ENCODE measurements around the gene PRDM7.

- TF ChIP-seq CTCF (IDR thresholded peaks at IDR 0.05): no peak
- TF ChIP-seq EZH2 (IDR thresholded peaks at IDR 0.05; ENCODE audit: borderline replicate concordance, insufficient read depth, low read depth, low read length, poor library complexity, severe bottlenecking): no peak
Measured at GRCh38 chr16:90046971-90047713, 30.0 kb downstream of the PRDM7 start.

All from B cell (primary cell).